ENCODE measurements around the gene NME4. TPM values are rescaled to one million over a fixed set of nuclear protein-coding genes. Genes with fewer than 3 reads are reported as not detected.

The NME4 gene
- total and polyA plus RNA-seq, 10 of the 15 experiments (the other 5 are each of a cell fraction or from before 2014, with no cell fraction given) = 11.0 to 235 (median 97.7) TPM

DNA sequence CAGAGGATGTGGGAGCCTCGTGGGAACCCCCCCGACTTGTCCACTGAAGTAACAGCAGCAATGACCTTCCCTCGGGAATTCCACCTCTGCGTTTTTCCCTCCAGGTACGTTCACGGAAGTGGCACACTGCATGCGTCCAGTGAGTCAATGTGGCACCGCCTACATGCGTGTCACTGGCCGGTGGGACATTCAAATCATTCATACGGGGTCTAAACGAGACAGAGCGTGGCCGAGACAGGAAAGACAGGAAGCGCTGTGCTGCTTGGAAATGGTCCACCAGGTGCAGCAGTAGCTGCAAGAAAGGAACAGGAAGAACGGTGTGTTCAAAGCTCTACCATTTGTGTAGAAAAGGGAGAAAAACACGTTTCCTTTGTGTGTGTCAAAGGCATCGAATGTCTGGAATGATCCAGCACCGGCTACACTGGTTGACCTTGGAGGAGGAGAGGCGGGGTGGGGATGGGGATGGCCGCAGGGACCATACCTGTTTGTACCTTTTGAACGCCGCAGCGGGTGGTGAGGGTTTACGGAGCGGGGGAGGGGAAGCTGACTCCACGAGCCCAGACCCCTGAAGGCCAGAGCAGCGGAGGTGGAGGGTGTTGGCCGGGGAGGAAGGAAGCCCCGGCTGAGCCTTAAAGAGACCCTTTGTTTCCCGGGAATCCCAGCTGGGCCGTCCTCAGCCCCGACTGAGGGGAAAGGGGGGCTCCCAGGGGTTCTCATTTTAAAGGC lies 13.5 kb upstream of the NME4 start (continued):
- TF ChIP-seq CUX1 (IDR thresholded peaks at IDR 0.05; ENCODE audit: insufficient replicate concordance, low read depth, low read length) (no peak), SRF (IDR thresholded peaks at IDR 0.05; ENCODE audit: low read depth in 2 of 2, low read length in 2 of 2) (no peak), NR2F1 (conservative IDR thresholded peaks at IDR 0.05) (0 out of 2 replicates have a peak, but pooled peaks have one; percentile 21), PAX5 (IDR thresholded peaks at IDR 0.05; ENCODE audit: borderline replicate concordance, low read depth, low read length) (no peak), RBBP5 (conservative IDR thresholded peaks at IDR 0.05) (no peak), ZNF622 (IDR thresholded peaks at IDR 0.05) (no peak), RAD51 (IDR thresholded peaks at IDR 0.05) (no peak), MYC (IDR thresholded peaks at IDR 0.05; ENCODE audit: insufficient read depth, insufficient read length, insufficient replicate concordance, low read length, severe bottlenecking) (no peak), CREM (IDR thresholded peaks at IDR 0.05; ENCODE audit: low read depth) (peak; percentile 61; the same call in 1 of the 2 replicates), TCF3 (IDR thresholded peaks at IDR 0.05; ENCODE audit: borderline replicate concordance, insufficient read depth, low read depth, low read length) (no peak; the same call in 1 of the 2 replicates), NFXL1 (IDR thresholded peaks at IDR 0.05; ENCODE audit: borderline replicate concordance) (no peak), MEF2B (IDR thresholded peaks at IDR 0.05; ENCODE audit: partially characterized antibody, poor library complexity, severe bottlenecking) (peak; percentile 89)
- TF ChIP-seq, protein P1, sequence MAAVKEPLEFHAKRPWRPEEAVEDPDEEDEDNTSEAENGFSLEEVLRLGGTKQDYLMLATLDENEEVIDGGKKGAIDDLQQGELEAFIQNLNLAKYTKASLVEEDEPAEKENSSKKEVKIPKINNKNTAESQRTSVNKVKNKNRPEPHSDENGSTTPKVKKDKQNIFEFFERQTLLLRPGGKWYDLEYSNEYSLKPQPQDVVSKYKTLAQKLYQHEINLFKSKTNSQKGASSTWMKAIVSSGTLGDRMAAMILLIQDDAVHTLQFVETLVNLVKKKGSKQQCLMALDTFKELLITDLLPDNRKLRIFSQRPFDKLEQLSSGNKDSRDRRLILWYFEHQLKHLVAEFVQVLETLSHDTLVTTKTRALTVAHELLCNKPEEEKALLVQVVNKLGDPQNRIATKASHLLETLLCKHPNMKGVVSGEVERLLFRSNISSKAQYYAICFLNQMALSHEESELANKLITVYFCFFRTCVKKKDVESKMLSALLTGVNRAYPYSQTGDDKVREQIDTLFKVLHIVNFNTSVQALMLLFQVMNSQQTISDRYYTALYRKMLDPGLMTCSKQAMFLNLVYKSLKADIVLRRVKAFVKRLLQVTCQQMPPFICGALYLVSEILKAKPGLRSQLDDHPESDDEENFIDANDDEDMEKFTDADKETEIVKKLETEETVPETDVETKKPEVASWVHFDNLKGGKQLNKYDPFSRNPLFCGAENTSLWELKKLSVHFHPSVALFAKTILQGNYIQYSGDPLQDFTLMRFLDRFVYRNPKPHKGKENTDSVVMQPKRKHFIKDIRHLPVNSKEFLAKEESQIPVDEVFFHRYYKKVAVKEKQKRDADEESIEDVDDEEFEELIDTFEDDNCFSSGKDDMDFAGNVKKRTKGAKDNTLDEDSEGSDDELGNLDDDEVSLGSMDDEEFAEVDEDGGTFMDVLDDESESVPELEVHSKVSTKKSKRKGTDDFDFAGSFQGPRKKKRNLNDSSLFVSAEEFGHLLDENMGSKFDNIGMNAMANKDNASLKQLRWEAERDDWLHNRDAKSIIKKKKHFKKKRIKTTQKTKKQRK (IDR thresholded peaks at IDR 0.05; ENCODE audit: low read depth, low read length) = no peak
- TF ChIP-seq, protein P2, sequence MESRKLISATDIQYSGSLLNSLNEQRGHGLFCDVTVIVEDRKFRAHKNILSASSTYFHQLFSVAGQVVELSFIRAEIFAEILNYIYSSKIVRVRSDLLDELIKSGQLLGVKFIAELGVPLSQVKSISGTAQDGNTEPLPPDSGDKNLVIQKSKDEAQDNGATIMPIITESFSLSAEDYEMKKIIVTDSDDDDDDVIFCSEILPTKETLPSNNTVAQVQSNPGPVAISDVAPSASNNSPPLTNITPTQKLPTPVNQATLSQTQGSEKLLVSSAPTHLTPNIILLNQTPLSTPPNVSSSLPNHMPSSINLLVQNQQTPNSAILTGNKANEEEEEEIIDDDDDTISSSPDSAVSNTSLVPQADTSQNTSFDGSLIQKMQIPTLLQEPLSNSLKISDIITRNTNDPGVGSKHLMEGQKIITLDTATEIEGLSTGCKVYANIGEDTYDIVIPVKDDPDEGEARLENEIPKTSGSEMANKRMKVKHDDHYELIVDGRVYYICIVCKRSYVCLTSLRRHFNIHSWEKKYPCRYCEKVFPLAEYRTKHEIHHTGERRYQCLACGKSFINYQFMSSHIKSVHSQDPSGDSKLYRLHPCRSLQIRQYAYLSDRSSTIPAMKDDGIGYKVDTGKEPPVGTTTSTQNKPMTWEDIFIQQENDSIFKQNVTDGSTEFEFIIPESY (IDR thresholded peaks at IDR 0.05) = no peak
